WTC11 (cell line): ENCODE data around the gene SPRED2.

Experiments
- CTCF ChIP-seq: fragments of 200-600 bp; IDR thresholded peaks from 2 replicates; pipeline ENCODE4 v1.8.0; 2022; ENCODE audit warnings: antibody characterized with exemption
- MAX ChIP-seq: sonication (generic); formaldehyde crosslinking; IDR thresholded peaks from 2 replicates; pipeline ENCODE4 v1.8.0; 2022; ENCODE audit warnings: mild to moderate bottlenecking, missing genetic modification reagents
- USF2 ChIP-seq: sonication (generic); formaldehyde crosslinking; IDR thresholded peaks from 2 replicates; pipeline ENCODE4 v1.8.1; 2023; ENCODE audit warnings: mild to moderate bottlenecking, missing genetic modification reagents, moderate library complexity

GRCh38 chr2:65363879-65364666 is 68.3 kb downstream of the SPRED2 start:
- TF ChIP-seq CTCF (no peak), USF2 (CRISPR knock-in tag) (no peak), MAX (CRISPR knock-in tag) (no peak)
